ENCODE measurements around the gene MYH15. TPM values are rescaled to one million over a fixed set of nuclear protein-coding genes. Genes with fewer than 3 reads are reported as not detected.
"Not testable (repeated sequence)": the region's sequence is repeated elsewhere in the genome, so short reads cannot be mapped to it uniquely, and the experiment has no call there.

The MYH15 gene
- total RNA-seq, 1 donor from 2014 or later, result 1.0 TPM

DNA sequence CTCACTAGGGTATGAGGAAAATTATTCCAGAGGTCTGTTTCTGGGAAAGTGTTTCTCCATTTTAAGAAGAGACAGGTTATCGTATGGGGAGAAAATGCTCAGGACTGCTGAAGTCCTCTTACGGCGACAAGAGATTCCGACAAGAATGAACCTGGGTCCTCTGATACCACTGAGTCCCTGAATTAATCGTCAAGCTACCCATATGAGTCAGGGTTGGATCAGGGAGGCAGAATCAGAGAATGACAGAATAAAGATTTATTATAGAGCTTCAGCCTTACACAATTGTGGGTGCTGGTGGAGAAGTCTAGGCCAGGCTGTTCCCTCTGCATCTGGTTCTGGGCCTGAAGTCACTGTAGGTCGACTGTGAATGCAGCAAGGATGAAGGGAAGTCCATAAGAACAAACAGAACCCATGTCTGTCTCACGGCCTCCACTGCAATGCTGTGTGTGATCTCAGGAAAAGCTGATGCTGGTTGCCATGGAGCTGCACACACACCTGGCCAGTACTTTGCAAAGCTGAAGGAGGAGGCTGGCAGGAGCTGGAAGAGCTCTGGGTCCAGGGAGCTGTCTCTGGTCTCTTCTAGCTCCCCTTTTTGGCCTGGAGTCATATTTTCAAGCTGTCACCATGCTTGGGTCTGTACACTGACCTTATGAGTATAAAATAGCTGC, 130.1 kb downstream of the MYH15 start:
- TF ChIP-seq CTCF (IDR thresholded peaks at IDR 0.05; ENCODE audit: partially characterized antibody, unreplicated experiment), result no peak
- DNase-seq, result no peak
- Mint-ChIP-seq H3K36me3 (ENCODE audit: unreplicated experiment) (no peaks in the 10 kb centered on the region), H3K27me3 (ENCODE audit: unreplicated experiment) (no peaks in the 10 kb centered on the region), H3K27ac (ENCODE audit: unreplicated experiment) (no peak overlapping the region), H3K4me3 (ENCODE audit: unreplicated experiment) (no peak overlapping the region), H3K4me1 (ENCODE audit: low read depth, unreplicated experiment) (no peaks in the 10 kb centered on the region), H3K9me3 (ENCODE audit: unreplicated experiment) (peaks cover 2% of the 10 kb centered on the region)

- H3K4me3 Mint-ChIP-seq (ENCODE audit: unreplicated experiment); H3K36me3 Mint-ChIP-seq (ENCODE audit: unreplicated experiment); H3K4me1 Mint-ChIP-seq (ENCODE audit: low read depth, unreplicated experiment); H3K27ac Mint-ChIP-seq (ENCODE audit: unreplicated experiment); H3K9me3 Mint-ChIP-seq (ENCODE audit: unreplicated experiment); H3K27me3 Mint-ChIP-seq (ENCODE audit: unreplicated experiment); DNase-seq: not testable (repeated sequence)
These were observed 131.4 kb downstream of the MYH15 start for GRCh38 chr3:108378952-108379342.

GRCh38 chr3:108378153-108378951, 132.0 kb downstream of the MYH15 start:
- DNase-seq, result no peak
- H3K9me3 Mint-ChIP-seq (ENCODE audit: unreplicated experiment), result peaks cover 2% of the 10 kb centered on the region
- no peak overlapping the region for H3K27ac Mint-ChIP-seq (ENCODE audit: unreplicated experiment)
- no peaks in the 10 kb centered on the region for H3K4me1 Mint-ChIP-seq (ENCODE audit: low read depth, unreplicated experiment)
- no peak overlapping the region for H3K4me3 Mint-ChIP-seq (ENCODE audit: unreplicated experiment)
- H3K27me3 Mint-ChIP-seq (ENCODE audit: unreplicated experiment), result no peaks in the 10 kb centered on the region
- no peak for TF ChIP-seq CTCF (IDR thresholded peaks at IDR 0.05; ENCODE audit: partially characterized antibody, unreplicated experiment)
- H3K36me3 Mint-ChIP-seq (ENCODE audit: unreplicated experiment), result no peaks in the 10 kb centered on the region

DNA sequence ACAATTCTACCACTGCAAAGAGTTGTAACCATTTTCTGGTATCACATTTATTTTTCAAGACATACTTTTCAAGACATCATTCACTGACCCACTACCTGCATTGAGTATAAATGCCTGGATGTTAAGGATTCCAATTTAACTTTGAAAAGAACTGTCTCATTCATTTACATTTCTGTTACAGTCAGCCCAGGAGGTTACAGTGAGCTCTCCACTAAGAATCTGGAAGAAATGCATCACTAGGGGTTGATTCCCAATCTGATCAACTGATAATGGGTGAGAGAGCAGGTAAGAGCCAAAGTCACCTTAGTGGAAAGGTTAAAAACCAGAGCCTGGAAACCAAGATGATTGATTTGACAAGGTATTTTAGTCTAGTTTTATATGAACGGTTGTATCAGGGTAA, 133.0 kb downstream of the MYH15 start:
- Mint-ChIP-seq H3K27me3 (ENCODE audit: unreplicated experiment) (no peaks in the 10 kb centered on the region), H3K4me1 (ENCODE audit: low read depth, unreplicated experiment) (no peaks in the 10 kb centered on the region), H3K9me3 (ENCODE audit: unreplicated experiment) (peaks cover 2% of the 10 kb centered on the region), H3K4me3 (ENCODE audit: unreplicated experiment) (no peak overlapping the region), H3K27ac (ENCODE audit: unreplicated experiment) (no peak overlapping the region), H3K36me3 (ENCODE audit: unreplicated experiment) (no peaks in the 10 kb centered on the region)
- no peak for DNase-seq
- no peak for TF ChIP-seq CTCF (IDR thresholded peaks at IDR 0.05; ENCODE audit: partially characterized antibody, unreplicated experiment)

GRCh38 chr3:108376026-108376425, 134.4 kb downstream of the MYH15 start:
- no peak for TF ChIP-seq CTCF (IDR thresholded peaks at IDR 0.05; ENCODE audit: partially characterized antibody, unreplicated experiment)
- peaks cover 2% of the 10 kb centered on the region for H3K9me3 Mint-ChIP-seq (ENCODE audit: unreplicated experiment)
- H3K27ac Mint-ChIP-seq (ENCODE audit: unreplicated experiment), result no peak overlapping the region
- H3K36me3 Mint-ChIP-seq (ENCODE audit: unreplicated experiment), result no peaks in the 10 kb centered on the region
- H3K4me3 Mint-ChIP-seq (ENCODE audit: unreplicated experiment), result no peak overlapping the region
- H3K27me3 Mint-ChIP-seq (ENCODE audit: unreplicated experiment), result no peaks in the 10 kb centered on the region
- no peak for DNase-seq
- H3K4me1 Mint-ChIP-seq (ENCODE audit: low read depth, unreplicated experiment), result no peaks in the 10 kb centered on the region
